ENCODE measurements around the gene ATP10A.

Gene ATP10A

DNA sequence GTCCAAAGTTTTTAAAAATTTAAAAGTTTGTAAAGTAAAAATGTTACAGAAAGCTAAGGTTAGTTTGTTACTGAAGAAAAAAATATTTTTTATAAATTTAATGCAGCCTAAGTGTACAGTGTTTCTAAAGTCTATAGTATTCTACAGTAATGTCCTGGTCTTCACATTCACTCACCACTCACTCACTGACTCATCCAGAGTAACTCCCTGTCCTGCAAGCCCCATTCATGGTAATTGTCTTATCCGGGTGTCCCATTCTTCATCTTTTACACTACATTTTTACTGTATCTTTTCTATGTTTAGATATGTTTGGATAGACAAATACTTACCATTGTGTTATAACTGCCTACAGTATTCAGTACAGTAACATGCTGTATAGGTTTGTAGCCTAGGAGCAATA lies 36.7 kb upstream of the ATP10A start:
- Histone ChIP-seq H3K27me3 (replicated peaks; ENCODE audit: insufficient read depth, low read length) (no peaks in the 10 kb centered on the region), H3K9me3 (replicated peaks; ENCODE audit: insufficient read depth, low read length) (no peaks in the 10 kb centered on the region), H3K4me1 (ENCODE audit: low read length) (no peaks in the 10 kb centered on the region), H3K4me2 (ENCODE audit: low read depth, low read length) (no peak overlapping the region), H3K27ac (ENCODE audit: low read length) (no peak overlapping the region), H3K4me3 (ENCODE audit: low read length) (no peak overlapping the region), H3F3A (ENCODE audit: insufficient read depth, low read length) (no peaks in the 10 kb centered on the region), H2AFZ (ENCODE audit: low read length) (no peak overlapping the region), H3K36me3 (replicated peaks; ENCODE audit: insufficient read depth, low read length) (no peaks in the 10 kb centered on the region), H3K9me2 (replicated peaks; ENCODE audit: insufficient read depth, low read length) (no peaks in the 10 kb centered on the region), H3K9ac (ENCODE audit: low read length) (no peak overlapping the region), H4K20me1 (ENCODE audit: insufficient read depth, low read length) (no peaks in the 10 kb centered on the region), H3K79me2 (ENCODE audit: low read length) (no peaks in the 10 kb centered on the region)
- DNase-seq, result no peak
- no peak for TF ChIP-seq EZH2phosphoT487 (IDR thresholded peaks at IDR 0.05; ENCODE audit: low read length)
- TF ChIP-seq EZH2 (optimal IDR thresholded peaks at IDR 0.05; ENCODE audit: low read depth, low read length), result no peak
- no peak for TF ChIP-seq CTCF (IDR thresholded peaks at IDR 0.05; ENCODE audit: low read length)

GRCh38 chr15:25897658-25898057 lies 34.5 kb upstream of the ATP10A start:
- no peak overlapping the region for H3K9ac ChIP-seq (ENCODE audit: low read length)
- no peak overlapping the region for H2AFZ ChIP-seq (ENCODE audit: low read length)
- no peaks in the 10 kb centered on the region for H3K27me3 ChIP-seq (replicated peaks; ENCODE audit: insufficient read depth, low read length)
- H4K20me1 ChIP-seq (ENCODE audit: insufficient read depth, low read length), result no peaks in the 10 kb centered on the region
- H3K4me3 ChIP-seq (ENCODE audit: low read length), result no peak overlapping the region
- H3K9me2 ChIP-seq (replicated peaks; ENCODE audit: insufficient read depth, low read length), result no peaks in the 10 kb centered on the region
- H3K27ac ChIP-seq (ENCODE audit: low read length), result no peak overlapping the region
- no peaks in the 10 kb centered on the region for H3F3A ChIP-seq (ENCODE audit: insufficient read depth, low read length)
- no peak overlapping the region for H3K4me2 ChIP-seq (ENCODE audit: low read depth, low read length)
- no peak for DNase-seq
- no peaks in the 10 kb centered on the region for H3K9me3 ChIP-seq (replicated peaks; ENCODE audit: insufficient read depth, low read length)
- no peaks in the 10 kb centered on the region for H3K4me1 ChIP-seq (ENCODE audit: low read length)
- H3K36me3 ChIP-seq (replicated peaks; ENCODE audit: insufficient read depth, low read length), result no peaks in the 10 kb centered on the region
- no peaks in the 10 kb centered on the region for H3K79me2 ChIP-seq (ENCODE audit: low read length)
- TF ChIP-seq CTCF (IDR thresholded peaks at IDR 0.05; ENCODE audit: low read length) (no peak), EZH2phosphoT487 (IDR thresholded peaks at IDR 0.05; ENCODE audit: low read length) (no peak), EZH2 (optimal IDR thresholded peaks at IDR 0.05; ENCODE audit: low read depth, low read length) (no peak)

DNA sequence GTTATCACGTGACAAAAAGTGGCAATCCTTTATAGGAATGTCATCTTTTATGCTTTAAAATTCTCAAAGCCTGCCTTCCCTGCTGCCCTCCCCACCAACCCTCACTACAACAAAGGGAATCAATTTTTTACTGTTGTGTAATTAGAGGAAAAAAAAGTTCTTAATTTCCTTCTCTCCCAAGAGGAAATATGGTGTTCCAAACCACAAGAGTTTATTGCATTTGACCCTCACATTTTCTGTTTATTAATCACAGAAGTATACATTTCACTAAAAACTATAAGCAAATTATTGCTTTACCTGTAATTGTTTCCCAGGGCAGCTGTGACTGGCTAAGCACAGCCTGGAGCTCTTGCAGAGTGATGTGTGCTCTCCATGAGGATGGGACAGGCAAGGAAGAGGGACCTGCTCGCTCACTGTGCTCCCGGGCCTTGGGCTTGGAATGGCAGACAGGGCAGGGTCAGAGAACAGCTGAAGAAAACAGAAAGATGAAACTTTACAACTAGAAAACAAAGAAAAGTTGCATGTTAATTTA lies 31.3 kb upstream of the ATP10A start:
- H4K20me1 ChIP-seq (ENCODE audit: insufficient read depth, low read length), result no peaks in the 10 kb centered on the region
- no peaks in the 10 kb centered on the region for H3K79me2 ChIP-seq (ENCODE audit: low read length)
- no peaks in the 10 kb centered on the region for H3K36me3 ChIP-seq (replicated peaks; ENCODE audit: insufficient read depth, low read length)
- H3K4me2 ChIP-seq (ENCODE audit: low read depth, low read length), result no peak overlapping the region
- H2AFZ ChIP-seq (ENCODE audit: low read length), result no peak overlapping the region
- no peak for DNase-seq
- no peak for TF ChIP-seq EZH2 (optimal IDR thresholded peaks at IDR 0.05; ENCODE audit: low read depth, low read length)
- no peak for TF ChIP-seq CTCF (IDR thresholded peaks at IDR 0.05; ENCODE audit: low read length)
- TF ChIP-seq EZH2phosphoT487 (IDR thresholded peaks at IDR 0.05; ENCODE audit: low read length), result no peak
- no peaks in the 10 kb centered on the region for H3K27me3 ChIP-seq (replicated peaks; ENCODE audit: insufficient read depth, low read length)
- H3K9me3 ChIP-seq (replicated peaks; ENCODE audit: insufficient read depth, low read length), result no peaks in the 10 kb centered on the region
- no peak overlapping the region for H3K4me3 ChIP-seq (ENCODE audit: low read length)
- H3F3A ChIP-seq (ENCODE audit: insufficient read depth, low read length), result no peaks in the 10 kb centered on the region
- H3K9ac ChIP-seq (ENCODE audit: low read length), result no peak overlapping the region
- no peaks in the 10 kb centered on the region for H3K4me1 ChIP-seq (ENCODE audit: low read length)
- H3K27ac ChIP-seq (ENCODE audit: low read length), result no peak overlapping the region
- H3K9me2 ChIP-seq (replicated peaks; ENCODE audit: insufficient read depth, low read length), result no peaks in the 10 kb centered on the region

All from MM.1S (cell line).